Fibroblast of the aortic adventitia (primary cell): ENCODE data around the gene RGL2. TPM values are rescaled to one million over a fixed set of nuclear protein-coding genes. Genes with fewer than 3 reads are reported as not detected.
"Not testable (repeated sequence)": the region's sequence is repeated elsewhere in the genome, so short reads cannot be mapped to it uniquely, and the experiment has no call there.

ENCODE experiments used
- DNase-seq: peaks from one replicate; pipeline ENCODE4 v3.0.0-alpha.2; 2010; ENCODE audit warnings: low read depth
- H3K4me3 ChIP-seq: 2 replicates; pipeline ENCODE4 v1.5.1; 2011; ENCODE audit warnings: low read depth, mild to moderate bottlenecking, control low read depth, low read length, moderate library complexity
- CTCF ChIP-seq: IDR thresholded peaks from 2 replicates; pipeline ENCODE4 v1.5.1; 2011; ENCODE audit warnings: mild to moderate bottlenecking, low read length, control low read depth, inconsistent platforms; ENCODE audit not compliant: insufficient read depth
- total RNA-seq: library from RNA; depleted of rRNA; stranded (reverse); fragments of >200 nt; gene quantifications from 2 replicates; pipeline ENCODE4 v1.2.3, GENCODE V29; 2012; ENCODE audit warnings: low replicate concordance

The RGL2 gene
- total RNA-seq, 1 donor: 25.8 TPM

DNA sequence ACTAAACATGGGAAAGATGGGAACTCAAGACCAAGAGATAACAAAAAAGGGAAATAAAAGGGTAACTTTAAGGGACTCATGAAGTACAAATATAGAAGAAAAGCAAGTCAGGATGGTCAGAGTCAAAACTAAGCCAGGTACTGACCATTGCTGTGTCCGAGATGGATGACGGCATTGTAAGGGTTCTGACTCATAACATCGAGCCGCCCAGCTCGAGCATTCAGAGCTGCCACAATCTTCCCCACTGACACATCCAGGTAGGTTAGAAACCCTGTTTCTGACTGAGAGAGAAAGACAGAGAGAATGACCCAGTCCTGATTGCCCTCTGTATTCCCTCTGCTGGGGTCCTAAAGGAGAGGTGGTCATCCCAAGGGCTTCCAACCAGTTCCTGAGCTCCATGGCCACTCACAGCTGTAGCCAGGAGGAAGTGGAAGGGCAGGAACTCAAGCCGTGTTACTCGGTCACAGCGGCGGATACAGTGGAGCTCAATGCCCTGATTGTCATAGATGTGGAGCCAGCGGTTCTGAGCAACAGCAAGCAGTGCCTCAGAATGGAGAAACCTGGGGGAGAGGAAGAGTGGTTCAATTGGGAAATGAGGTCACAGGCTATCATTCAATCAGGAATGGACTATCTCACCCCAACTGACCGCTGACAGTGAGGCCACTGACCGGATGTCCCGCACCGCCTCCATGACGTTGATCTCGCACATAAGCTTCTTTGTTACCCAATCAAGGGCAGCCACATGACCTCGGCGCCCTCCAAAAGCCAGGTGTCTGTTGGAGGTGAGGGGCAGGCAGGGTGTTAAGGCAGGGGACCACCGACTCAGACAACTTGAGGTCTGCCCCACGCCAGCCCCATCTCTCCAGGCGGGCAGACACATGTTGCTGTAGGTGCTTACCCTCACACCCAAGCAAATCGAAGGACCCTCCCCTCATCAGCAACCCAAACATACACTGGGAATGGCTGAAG is 11.5 kb downstream of the RGL2 start:
- no peak overlapping the region for H3K4me3 ChIP-seq
- no peak for TF ChIP-seq CTCF
- DNase-seq: no peak

GRCh38 chr6:33285214-33285613 is 13.5 kb downstream of the RGL2 start:
- not testable (repeated sequence) for DNase-seq, H3K4me3 ChIP-seq

DNA sequence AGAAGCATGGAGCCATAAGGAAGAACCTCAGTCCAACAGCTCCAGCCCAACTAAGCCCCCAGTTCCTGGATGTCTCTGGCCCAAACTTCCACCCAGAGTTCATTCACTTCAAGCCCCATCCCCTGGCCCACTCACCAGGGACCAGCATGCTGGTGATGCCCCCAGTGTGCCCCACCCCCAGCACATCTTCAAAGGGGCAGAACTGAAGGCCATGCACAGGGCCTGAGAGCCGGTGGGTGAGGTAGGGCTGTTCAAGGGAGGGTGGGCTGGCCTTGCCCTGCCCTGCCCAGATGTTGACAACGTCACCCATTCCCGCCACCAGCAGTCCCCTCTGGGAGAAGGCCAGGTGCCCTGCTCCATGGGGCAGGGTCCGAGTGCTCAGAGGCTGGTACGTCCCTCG is 18.2 kb downstream of the RGL2 start:
- DNase-seq: no peak
- H3K4me3 ChIP-seq: no peak overlapping the region
- no peak for TF ChIP-seq CTCF

- peak; percentile 60 for TF ChIP-seq CTCF
- DNase-seq: peak; percentile 40
- H3K4me3 ChIP-seq: no peak overlapping the region
Measured at GRCh38 chr6:33279971-33280511, 18.7 kb downstream of the RGL2 start.

DNA sequence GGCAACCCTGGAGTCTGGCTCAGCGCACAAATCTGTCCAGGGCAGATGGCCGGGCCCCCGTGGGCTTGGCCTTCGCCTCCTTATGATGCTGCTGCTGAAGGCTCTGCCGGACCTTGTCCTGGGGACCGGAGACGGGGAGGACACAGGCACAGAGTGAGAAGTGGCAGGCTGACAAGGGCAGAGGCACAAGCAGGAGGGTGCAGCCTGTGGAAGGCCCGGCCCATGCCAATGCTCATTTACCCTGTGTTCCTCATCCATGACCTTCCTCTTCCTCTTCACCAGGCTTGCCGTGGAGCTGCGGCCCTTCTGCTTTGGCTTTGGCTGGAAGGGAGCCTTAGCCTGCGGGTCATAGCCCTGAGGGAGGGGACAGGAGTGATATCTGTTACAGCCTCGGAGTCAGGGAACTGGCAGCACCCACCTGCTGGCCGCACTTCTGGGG is 19.5 kb downstream of the RGL2 start:
- no peak for DNase-seq
- H3K4me3 ChIP-seq: no peak overlapping the region
- TF ChIP-seq CTCF: no peak

DNA sequence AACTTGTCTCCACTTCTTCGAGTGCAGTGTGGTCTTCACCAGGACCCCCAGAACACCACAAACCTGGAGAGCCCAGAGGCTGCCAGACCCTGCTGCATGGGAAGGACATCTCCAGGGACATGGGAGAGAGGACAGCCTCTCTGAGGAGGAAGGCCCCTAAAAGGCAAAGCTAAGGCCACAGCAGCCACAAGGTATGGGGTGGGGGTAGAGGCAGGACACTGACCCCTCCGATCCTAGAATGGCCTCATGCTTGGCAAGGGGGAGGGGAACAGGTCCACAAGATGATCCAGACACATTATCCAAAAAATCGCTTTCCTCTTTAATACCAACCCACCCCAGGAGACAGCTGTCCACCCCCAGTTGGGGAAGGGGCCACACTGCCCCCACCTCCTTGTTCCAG is 19.9 kb downstream of the RGL2 start:
- DNase-seq: no peak
- H3K4me3 ChIP-seq: no peak overlapping the region
- no peak for TF ChIP-seq CTCF

- H3K4me3 ChIP-seq: no peak overlapping the region
- TF ChIP-seq CTCF: no peak
- no peak for DNase-seq
Measured at GRCh38 chr6:33278392-33278741, 20.4 kb downstream of the RGL2 start.
